Colonic mucosa (tissue), 4 donors: ENCODE measurements around the gene MIEF1. TPM values are rescaled to one million over a fixed set of nuclear protein-coding genes. Genes with fewer than 3 reads are reported as not detected.

Experiments
- DNase-seq: peaks from one replicate; pipeline ENCODE4 v3.0.0-alpha.2; 2020
- H3K27ac ChIP-seq: fragments of 200-600 bp; one replicate; pipeline ENCODE4 v1.8.0; 2021
- H3K27me3 ChIP-seq: fragments of 200-600 bp; one replicate; pipeline ENCODE4 v1.8.0; 2021
- H3K36me3 ChIP-seq: fragments of 200-600 bp; one replicate; pipeline ENCODE4 v1.8.0; 2021
- H3K4me1 ChIP-seq: fragments of 200-600 bp; one replicate; pipeline ENCODE4 v1.8.0; 2021; ENCODE audit warnings: mild to moderate bottlenecking
- H3K4me3 ChIP-seq: fragments of 200-600 bp; one replicate; pipeline ENCODE4 v1.8.0; 2021
- H3K9ac ChIP-seq, 2 donors: one replicate each; pipeline ENCODE4 v1.7.0; 2013; ENCODE audit warnings: control low read depth in 2 of 2, low read depth in 2 of 2, low read length in 2 of 2
- H3K9me3 ChIP-seq: fragments of 200-600 bp; one replicate; pipeline ENCODE4 v1.8.0; 2021
- intact Hi-C: fragments of 100-400 bp; cut with DNase I; formaldehyde crosslinking; loops from one replicate; pipeline ENCODE4 v1.14.1; 2022
- total RNA-seq, 2 donors: library from RNA; stranded (reverse); fragmentation: NEBNext Ultra II Directional in 1 of 2; extraction: Animal tissue kit (Norgen Biotek cat#: 25700) in 1 of 2; gene quantifications; one replicate each; pipeline ENCODE4 v1.2.1, GENCODE V29; 2021
- TF ChIP-seq, protein P1 (sequence below): fragments of 200-600 bp; IDR thresholded peaks from one replicate; pipeline ENCODE4 v1.8.0; 2022; ENCODE audit warnings: antibody characterized with exemption, mild to moderate bottlenecking
- donor health status: healthy.
- donor health status: DM: no; HTN: no; CAD: no.
- donor health status: DM: no; HTN: no; CAD: no.

Gene MIEF1
- total RNA-seq, 2 donors from 2014 or later, result 28.6 to 36.6 TPM

DNA sequence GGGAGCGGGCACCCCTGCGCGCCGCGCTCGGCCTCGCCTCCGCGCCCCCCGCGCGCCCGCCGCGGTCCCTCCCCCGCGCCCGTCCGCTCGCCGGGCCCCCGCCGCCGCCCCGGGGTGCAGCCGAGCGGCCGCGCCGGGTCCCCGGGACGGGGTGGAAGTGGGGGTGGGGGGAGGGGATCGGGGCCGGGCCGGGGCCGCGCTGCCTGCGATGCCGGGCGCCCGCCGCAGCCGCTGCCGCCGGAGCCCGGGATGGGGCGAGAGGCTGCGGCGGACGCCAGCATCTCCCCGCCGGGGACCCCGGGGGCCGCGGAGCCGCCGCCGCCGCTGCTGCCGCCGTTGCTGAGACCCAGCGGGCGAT is 44.9 kb upstream of the MIEF1 start:
- Histone ChIP-seq H3K4me1 (peaks cover 4% of the 10 kb centered on the region), H3K9ac (peak overlapping the region in 1 of 2 donors; percentile 43), H3K36me3 (no peaks in the 10 kb centered on the region), H3K4me3 (no peak overlapping the region), H3K27me3 (peaks cover 18% of the 10 kb centered on the region), H3K9me3 (no peaks in the 10 kb centered on the region), H3K27ac (no peak overlapping the region)
- intact Hi-C loops, result no loop called here
- TF ChIP-seq, protein P1, sequence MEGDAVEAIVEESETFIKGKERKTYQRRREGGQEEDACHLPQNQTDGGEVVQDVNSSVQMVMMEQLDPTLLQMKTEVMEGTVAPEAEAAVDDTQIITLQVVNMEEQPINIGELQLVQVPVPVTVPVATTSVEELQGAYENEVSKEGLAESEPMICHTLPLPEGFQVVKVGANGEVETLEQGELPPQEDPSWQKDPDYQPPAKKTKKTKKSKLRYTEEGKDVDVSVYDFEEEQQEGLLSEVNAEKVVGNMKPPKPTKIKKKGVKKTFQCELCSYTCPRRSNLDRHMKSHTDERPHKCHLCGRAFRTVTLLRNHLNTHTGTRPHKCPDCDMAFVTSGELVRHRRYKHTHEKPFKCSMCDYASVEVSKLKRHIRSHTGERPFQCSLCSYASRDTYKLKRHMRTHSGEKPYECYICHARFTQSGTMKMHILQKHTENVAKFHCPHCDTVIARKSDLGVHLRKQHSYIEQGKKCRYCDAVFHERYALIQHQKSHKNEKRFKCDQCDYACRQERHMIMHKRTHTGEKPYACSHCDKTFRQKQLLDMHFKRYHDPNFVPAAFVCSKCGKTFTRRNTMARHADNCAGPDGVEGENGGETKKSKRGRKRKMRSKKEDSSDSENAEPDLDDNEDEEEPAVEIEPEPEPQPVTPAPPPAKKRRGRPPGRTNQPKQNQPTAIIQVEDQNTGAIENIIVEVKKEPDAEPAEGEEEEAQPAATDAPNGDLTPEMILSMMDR, result no peak
- no peak for DNase-seq

DNA sequence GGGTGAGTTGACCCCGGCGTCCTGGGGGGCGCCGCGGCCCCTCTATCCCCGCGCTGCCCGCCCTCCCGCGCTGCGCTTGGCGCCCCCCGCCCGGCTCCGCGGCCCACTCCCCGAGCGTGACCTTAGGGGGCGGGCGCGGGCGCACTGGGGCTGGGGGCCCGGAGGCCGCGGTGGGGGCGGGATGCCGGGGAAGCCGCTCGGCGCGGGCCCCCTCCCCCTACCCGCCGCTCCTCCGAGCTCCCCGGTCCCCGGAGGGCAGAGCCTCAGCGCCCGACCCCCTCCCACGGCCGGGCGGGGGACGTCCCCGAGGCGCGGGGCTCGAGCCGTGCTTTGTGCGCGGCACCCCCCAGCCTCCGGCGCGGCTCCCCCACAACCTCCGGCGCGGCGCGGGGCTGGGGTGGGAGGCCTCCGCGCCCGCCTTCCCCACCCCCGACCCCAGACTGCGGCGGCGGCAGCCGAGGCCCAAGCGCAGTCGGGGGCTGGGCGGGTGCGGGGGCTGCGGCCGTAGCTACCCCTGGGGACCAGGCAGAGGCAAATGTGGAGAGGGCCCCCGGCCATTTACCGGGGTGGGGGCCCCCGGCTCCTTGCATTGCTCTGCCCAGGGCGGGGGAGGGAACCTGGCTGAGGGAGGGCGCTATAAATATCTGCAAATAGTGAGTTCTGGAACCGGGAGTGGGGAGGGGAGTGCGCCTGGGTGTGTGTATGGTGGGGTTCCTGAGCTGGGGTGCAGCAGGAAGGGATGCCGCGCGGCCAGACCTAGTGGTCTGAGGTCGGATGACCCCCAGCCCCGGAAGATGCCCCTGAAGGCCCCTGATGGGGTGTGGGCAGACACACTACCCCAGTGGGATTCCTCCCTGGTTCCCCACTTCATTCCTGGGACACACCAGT is 44.3 kb upstream of the MIEF1 start:
- Histone ChIP-seq H3K27me3 (peaks cover 18% of the 10 kb centered on the region), H3K9me3 (no peaks in the 10 kb centered on the region), H3K4me1 (peaks cover 4% of the 10 kb centered on the region), H3K9ac (peak overlapping the region; percentile 12 to 43), H3K27ac (no peak overlapping the region), H3K36me3 (no peaks in the 10 kb centered on the region), H3K4me3 (peak overlapping the region; percentile 27)
- intact Hi-C loops, result no loop called here
- TF ChIP-seq, protein P1, result no peak
- DNase-seq, result no peak

DNA sequence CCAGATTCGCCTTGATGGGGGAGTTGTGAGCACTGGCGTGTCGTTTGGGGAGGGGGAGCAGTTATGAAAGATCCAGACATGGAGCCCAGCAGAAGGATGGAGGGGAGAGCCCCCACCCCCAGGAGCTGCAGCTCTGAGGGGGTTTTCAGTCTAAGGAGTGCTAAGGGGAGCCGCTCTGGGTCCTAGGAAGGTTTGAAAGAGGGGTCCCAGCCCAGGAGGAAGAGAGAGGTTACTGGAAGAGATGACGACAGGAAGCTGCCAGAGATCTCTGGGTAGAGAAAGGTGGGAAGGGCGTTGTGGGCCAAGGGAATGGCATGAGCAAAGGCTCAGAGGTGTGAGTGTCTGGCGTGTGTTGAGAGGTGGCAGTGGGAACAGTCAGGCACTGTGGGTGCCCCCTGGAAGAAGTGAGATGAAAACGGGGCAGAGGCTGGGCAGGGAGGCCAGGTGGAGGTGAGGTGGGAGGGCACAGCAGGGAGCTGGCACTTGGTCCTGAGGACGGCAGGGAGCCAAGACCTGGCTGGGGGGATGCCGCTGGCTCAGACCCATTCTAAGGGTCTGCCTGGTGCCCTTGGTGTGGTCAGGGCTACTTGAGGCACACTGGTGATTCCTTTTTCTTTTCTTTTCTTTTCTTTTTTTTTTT is 43.5 kb upstream of the MIEF1 start:
- Histone ChIP-seq H3K9me3 (no peaks in the 10 kb centered on the region), H3K9ac (peak overlapping the region; percentile 12 to 43), H3K27ac (no peak overlapping the region), H3K4me3 (no peak overlapping the region), H3K4me1 (peaks cover 4% of the 10 kb centered on the region), H3K27me3 (peaks cover 18% of the 10 kb centered on the region), H3K36me3 (no peaks in the 10 kb centered on the region)
- TF ChIP-seq, protein P1, result no peak
- intact Hi-C loops, result no loop called here
- DNase-seq, result no peak

DNA sequence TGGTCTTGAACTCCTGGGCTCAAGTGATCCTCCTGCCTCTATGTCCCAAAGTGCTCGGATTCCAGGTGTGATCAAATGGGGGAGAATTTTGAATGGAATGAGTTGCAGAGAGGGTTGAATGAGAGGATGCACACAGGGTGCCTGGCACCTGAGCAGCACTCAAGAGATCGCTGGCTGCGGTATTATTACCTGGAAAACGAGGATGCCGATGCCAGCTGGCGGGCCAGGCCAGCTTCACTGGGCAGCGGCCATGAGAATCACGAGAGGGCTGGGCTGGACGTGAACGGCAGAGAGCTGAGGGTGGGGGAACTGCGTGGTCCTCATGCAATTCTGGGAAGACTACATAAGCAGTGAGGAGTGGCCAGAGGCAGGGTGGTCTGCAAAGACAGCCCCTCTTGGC is 42.4 kb upstream of the MIEF1 start:
- no peak for DNase-seq
- no peaks in the 10 kb centered on the region for H3K9me3 ChIP-seq
- no peak overlapping the region for H3K27ac ChIP-seq
- TF ChIP-seq, protein P1, result no peak
- no peak overlapping the region for H3K9ac ChIP-seq
- no peaks in the 10 kb centered on the region for H3K4me1 ChIP-seq
- intact Hi-C loops, result no loop called here
- H3K36me3 ChIP-seq, result no peaks in the 10 kb centered on the region
- H3K27me3 ChIP-seq, result peaks cover 18% of the 10 kb centered on the region
- no peak overlapping the region for H3K4me3 ChIP-seq

DNA sequence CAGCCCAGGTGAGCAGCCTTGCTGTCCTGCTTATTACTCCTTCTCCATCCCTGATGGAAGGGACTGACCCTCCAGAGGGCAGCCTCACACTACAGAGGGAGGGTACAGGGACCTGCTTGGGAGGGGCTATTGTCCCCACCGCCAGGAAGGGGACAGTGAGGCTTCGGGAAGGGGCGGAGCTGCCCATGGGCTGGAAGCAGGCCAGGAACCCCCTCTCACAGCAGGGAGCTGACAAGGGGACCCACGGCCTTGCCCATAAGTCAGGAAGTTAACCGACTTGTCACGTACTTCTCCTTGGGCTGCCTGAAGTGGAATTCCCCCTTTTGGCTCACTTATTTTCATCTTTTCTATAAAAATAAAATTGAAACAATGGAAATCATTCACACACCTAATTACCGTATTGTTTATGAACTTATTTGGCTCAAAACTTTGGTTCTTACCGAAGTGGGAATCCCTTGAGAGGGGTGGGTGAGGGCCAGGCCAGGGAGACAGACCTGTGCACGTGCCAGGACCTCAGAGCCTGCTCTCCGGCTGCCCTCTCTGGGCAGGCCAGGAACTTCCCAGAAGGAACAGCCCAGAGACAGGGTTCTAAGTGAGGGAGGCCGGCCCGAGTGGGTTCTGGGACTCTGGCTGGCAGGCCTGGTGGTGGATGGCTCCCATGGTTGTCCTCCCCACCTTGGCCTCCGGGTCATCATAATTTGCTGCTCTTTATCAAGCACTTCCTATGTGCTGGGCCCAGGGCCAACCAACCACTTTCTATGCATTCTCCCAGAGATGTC is 39.5 kb upstream of the MIEF1 start:
- Histone ChIP-seq H3K9me3 (no peaks in the 10 kb centered on the region), H3K4me3 (no peak overlapping the region), H3K27me3 (peaks cover 16% of the 10 kb centered on the region), H3K9ac (peak overlapping the region; percentile 12 to 28), H3K36me3 (no peaks in the 10 kb centered on the region), H3K4me1 (no peaks in the 10 kb centered on the region), H3K27ac (peak overlapping the region; percentile 3)
- no peak for DNase-seq
- TF ChIP-seq, protein P1, result no peak
- intact Hi-C loops, result no loop called here
